Measurements from ENCODE around the gene MFF. TPM values are rescaled to one million over a fixed set of nuclear protein-coding genes. Genes with fewer than 3 reads are reported as not detected.
"Not testable (repeated sequence)": the region's sequence is repeated elsewhere in the genome, so short reads cannot be mapped to it uniquely, and the experiment has no call there.

Gene MFF
- total RNA-seq, 1 donor = 61.7 TPM

GRCh38 chr2:227351639-227352038 is 26.6 kb downstream of the MFF start:
- no peaks in the 10 kb centered on the region for H3K4me1 ChIP-seq (ENCODE audit: insufficient read depth, low read length)
- no peak overlapping the region for H3K4me3 ChIP-seq (ENCODE audit: low read length)
- H3K27me3 ChIP-seq (ENCODE audit: insufficient read depth, low read length) = no peaks in the 10 kb centered on the region
- H3K9me3 ChIP-seq (ENCODE audit: low read depth, low read length) = no peaks in the 10 kb centered on the region

- no peaks in the 10 kb centered on the region for H3K9me3 ChIP-seq (ENCODE audit: low read depth, low read length)
- H3K27me3 ChIP-seq (ENCODE audit: insufficient read depth, low read length) = no peaks in the 10 kb centered on the region
- no peaks in the 10 kb centered on the region for H3K4me1 ChIP-seq (ENCODE audit: insufficient read depth, low read length)
- no peak overlapping the region for H3K4me3 ChIP-seq (ENCODE audit: low read length)
These were observed 35.3 kb downstream of the MFF start for GRCh38 chr2:227360351-227360750.

GRCh38 chr2:227363756-227364155 is 38.7 kb downstream of the MFF start:
- H3K9me3 ChIP-seq (ENCODE audit: low read depth, low read length) = no peaks in the 10 kb centered on the region

DNA sequence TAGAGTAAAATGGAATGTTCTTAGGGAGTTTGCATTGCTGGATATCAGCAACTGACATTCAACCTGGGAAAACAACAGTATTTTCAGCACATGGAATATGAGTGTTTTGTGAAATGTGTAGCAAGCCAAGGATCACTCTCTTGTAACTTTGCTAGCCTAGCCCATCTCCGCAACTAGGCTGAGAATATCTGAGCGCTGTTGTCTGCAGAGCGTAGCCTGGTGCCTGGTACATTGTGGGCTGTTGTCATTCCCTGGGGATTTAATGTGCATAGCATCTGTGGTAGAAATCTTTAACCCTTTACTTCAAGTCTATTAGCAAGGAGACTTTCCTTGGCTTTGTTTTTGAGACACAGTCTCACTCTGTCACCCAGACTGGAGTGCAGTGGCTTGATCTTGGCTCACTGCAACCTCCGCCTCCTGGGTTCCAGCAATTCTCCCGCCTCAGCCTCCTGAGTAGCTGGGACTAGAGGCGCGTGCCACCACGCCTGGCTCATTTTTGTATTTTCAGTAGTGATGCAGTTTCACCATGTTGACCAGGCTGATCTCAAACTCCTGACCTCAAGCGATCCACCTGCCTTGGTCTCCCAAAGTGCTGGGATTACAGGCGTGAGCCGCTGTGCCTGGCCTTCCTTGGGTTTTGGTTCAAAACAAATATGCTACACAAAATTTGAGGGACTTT is 39.7 kb downstream of the MFF start:
- H3K4me1 ChIP-seq (ENCODE audit: insufficient read depth, low read length) = peaks cover 32% of the 10 kb centered on the region
- not testable (repeated sequence) for H3K27me3 ChIP-seq (ENCODE audit: insufficient read depth, low read length); H3K4me3 ChIP-seq (ENCODE audit: low read length); H3K9me3 ChIP-seq (ENCODE audit: low read depth, low read length)

More at GRCh38 chr2:227363756-227364155, 38.7 kb downstream of the MFF start:
- H3K4me1 ChIP-seq (ENCODE audit: insufficient read depth, low read length) = peaks cover 25% of the 10 kb centered on the region
- no peak overlapping the region for H3K4me3 ChIP-seq (ENCODE audit: low read length)
- H3K27me3 ChIP-seq (ENCODE audit: insufficient read depth, low read length) = no peaks in the 10 kb centered on the region

DNA sequence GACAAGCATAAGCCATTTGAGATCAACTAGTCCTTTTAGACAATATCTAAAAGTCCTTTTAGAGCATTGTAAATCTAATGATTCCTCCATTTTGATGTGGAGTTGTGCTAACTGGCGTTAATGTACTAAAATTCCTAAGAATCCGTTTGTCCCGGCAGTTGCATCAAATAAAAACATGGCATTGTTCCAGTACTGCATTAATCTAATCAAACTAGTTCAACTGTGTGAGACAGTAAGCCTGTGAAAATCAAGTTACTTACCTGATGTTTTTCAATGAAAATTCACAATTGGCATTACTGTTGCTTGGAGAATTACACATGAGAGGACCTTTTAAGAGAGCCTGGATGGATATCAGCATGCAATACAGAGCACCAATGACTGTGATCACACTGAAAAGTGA is 40.8 kb downstream of the MFF start:
- Histone ChIP-seq H3K4me1 (ENCODE audit: insufficient read depth, low read length) (peaks cover 41% of the 10 kb centered on the region), H3K9me3 (ENCODE audit: low read depth, low read length) (no peaks in the 10 kb centered on the region), H3K4me3 (ENCODE audit: low read length) (no peak overlapping the region), H3K27me3 (ENCODE audit: insufficient read depth, low read length) (no peaks in the 10 kb centered on the region)

- Histone ChIP-seq H3K4me3 (ENCODE audit: low read length) (no peak overlapping the region), H3K4me1 (ENCODE audit: insufficient read depth, low read length) (peaks cover 49% of the 10 kb centered on the region), H3K9me3 (ENCODE audit: low read depth, low read length) (no peaks in the 10 kb centered on the region), H3K27me3 (ENCODE audit: insufficient read depth, low read length) (no peaks in the 10 kb centered on the region)
These were observed 41.8 kb downstream of the MFF start for GRCh38 chr2:227366769-227367426.

GRCh38 chr2:227367427-227367795 is 42.4 kb downstream of the MFF start:
- peaks cover 50% of the 10 kb centered on the region for H3K4me1 ChIP-seq (ENCODE audit: insufficient read depth, low read length)
- H3K4me3 ChIP-seq (ENCODE audit: low read length) = no peak overlapping the region
- no peaks in the 10 kb centered on the region for H3K9me3 ChIP-seq (ENCODE audit: low read depth, low read length)
- no peaks in the 10 kb centered on the region for H3K27me3 ChIP-seq (ENCODE audit: insufficient read depth, low read length)

DNA sequence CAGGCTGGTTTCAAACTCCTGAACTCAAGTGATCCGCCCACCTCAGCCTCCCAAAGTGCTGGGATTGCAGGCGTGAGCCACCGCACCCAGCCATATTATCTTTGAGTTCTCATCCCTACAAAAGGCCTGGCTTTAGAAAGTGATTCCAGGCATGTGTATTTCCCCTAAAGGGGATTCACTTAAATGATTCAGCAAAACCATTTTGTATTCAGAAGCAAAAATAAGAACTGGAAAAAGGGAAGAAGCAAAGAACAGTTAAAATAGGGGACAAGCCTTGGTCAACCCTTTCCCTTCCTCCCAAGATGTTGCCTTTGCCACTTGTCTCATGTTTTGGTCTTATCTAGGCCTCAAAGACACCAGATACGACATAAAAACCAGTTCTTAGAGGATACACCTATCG is 43.5 kb downstream of the MFF start:
- Histone ChIP-seq H3K9me3 (ENCODE audit: low read depth, low read length) (no peaks in the 10 kb centered on the region), H3K4me3 (ENCODE audit: low read length) (no peak overlapping the region), H3K4me1 (ENCODE audit: insufficient read depth, low read length) (peaks cover 50% of the 10 kb centered on the region), H3K27me3 (ENCODE audit: insufficient read depth, low read length) (no peaks in the 10 kb centered on the region)

GRCh38 chr2:227370092-227370491 is 45.0 kb downstream of the MFF start:
- H3K4me1 ChIP-seq (ENCODE audit: insufficient read depth, low read length) = peaks cover 50% of the 10 kb centered on the region
- H3K27me3 ChIP-seq (ENCODE audit: insufficient read depth, low read length) = no peaks in the 10 kb centered on the region
- H3K4me3 ChIP-seq (ENCODE audit: low read length) = no peak overlapping the region
- no peaks in the 10 kb centered on the region for H3K9me3 ChIP-seq (ENCODE audit: low read depth, low read length)

- Histone ChIP-seq H3K27me3 (ENCODE audit: insufficient read depth, low read length) (no peaks in the 10 kb centered on the region), H3K4me1 (ENCODE audit: insufficient read depth, low read length) (peaks cover 50% of the 10 kb centered on the region), H3K9me3 (ENCODE audit: low read depth, low read length) (no peaks in the 10 kb centered on the region), H3K4me3 (ENCODE audit: low read length) (no peak overlapping the region)
These were observed 45.8 kb downstream of the MFF start for GRCh38 chr2:227370791-227371312.

DNA sequence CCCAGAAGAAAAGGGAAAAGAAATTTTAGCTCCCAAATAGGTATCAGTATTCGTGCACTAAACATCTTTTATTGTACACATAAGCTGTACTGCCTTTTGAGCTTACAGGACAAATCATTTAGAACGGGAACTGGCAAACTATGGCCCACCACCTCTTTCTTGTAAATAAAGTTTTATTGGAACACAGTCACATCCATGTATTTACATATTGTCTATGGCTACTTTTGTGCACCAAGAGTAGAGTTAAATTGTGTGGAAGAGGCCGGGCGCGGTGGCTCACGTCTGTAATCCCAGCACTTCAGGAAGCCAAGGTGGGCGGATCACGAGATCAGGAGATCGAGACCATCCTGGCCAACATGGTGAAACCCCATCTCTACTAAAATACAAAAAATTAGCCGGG is 48.3 kb downstream of the MFF start:
- no peaks in the 10 kb centered on the region for H3K27me3 ChIP-seq (ENCODE audit: insufficient read depth, low read length)
- no peaks in the 10 kb centered on the region for H3K9me3 ChIP-seq (ENCODE audit: low read depth, low read length)
- no peak overlapping the region for H3K4me3 ChIP-seq (ENCODE audit: low read length)
- H3K4me1 ChIP-seq (ENCODE audit: insufficient read depth, low read length) = peaks cover 29% of the 10 kb centered on the region

DNA sequence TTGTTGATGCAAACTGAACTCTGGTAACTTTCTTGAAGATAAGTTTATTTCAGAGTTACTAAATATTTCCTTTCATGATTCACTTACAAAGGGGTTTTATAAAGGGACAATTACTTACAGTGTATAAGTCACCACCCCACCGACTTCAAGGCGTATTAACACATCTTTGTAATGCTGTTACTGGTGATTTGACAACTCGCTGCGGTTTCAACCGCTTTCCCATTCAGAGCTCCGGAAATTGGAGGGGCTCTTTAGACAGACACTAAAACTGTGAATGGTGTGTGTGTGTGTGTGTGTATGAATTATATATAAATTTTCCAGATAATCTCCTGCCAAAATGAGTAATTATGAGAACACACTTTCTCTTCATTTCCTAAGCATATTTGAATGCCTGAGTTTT is 49.1 kb downstream of the MFF start:
- Histone ChIP-seq H3K4me3 (ENCODE audit: low read length) (no peak overlapping the region), H3K27me3 (ENCODE audit: insufficient read depth, low read length) (no peaks in the 10 kb centered on the region), H3K4me1 (ENCODE audit: insufficient read depth, low read length) (peaks cover 23% of the 10 kb centered on the region), H3K9me3 (ENCODE audit: low read depth, low read length) (no peaks in the 10 kb centered on the region)

- Histone ChIP-seq H3K27me3 (ENCODE audit: insufficient read depth, low read length) (no peaks in the 10 kb centered on the region), H3K4me3 (ENCODE audit: low read length) (no peak overlapping the region), H3K9me3 (ENCODE audit: low read depth, low read length) (no peaks in the 10 kb centered on the region), H3K4me1 (ENCODE audit: insufficient read depth, low read length) (peaks cover 2% of the 10 kb centered on the region)
These were observed 51.8 kb downstream of the MFF start for GRCh38 chr2:227376656-227377396.

DNA sequence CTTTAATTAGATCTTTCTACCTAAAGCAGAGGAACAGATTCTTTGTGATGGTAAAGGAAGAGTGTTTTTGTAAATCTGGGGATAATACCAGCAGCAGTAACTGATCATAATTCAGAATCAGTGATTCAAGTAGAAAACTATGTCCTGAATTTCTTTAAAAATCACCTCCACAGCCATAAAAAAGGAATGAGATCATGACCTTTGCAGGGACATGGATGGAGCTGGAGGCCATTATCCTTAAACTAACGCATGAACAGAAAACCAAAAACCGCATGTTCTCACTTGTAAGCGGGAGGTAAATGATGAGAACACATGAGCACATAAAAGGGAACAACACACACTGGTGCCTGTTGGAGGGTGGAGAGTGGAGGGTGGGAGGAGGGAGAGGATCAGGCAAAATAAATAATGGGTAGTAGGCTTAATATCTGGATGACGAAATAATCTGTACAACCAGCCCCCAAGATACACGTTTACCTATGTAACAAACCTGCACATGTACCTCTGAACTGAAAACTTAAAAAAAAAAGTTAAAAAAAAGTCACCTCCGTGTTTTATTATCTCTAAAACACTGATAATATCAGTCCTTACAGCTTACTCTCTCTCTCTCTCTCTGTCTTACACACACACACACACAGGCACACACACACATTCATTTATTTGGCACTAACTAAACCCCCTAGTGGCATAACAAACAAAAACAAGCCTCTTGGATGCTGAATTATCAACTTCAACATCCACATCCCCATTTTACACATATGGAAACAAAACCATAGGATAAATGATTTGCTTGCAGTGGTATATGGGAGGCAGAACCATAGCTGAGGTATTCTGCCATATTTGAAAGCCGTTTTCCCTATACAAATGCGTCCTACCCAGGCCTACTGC is 52.7 kb downstream of the MFF start:
- Histone ChIP-seq H3K4me1 (ENCODE audit: insufficient read depth, low read length) (no peaks in the 10 kb centered on the region), H3K4me3 (ENCODE audit: low read length) (no peak overlapping the region), H3K9me3 (ENCODE audit: low read depth, low read length) (no peaks in the 10 kb centered on the region), H3K27me3 (ENCODE audit: insufficient read depth, low read length) (no peaks in the 10 kb centered on the region)

Data from mononuclear cell (primary cell).